Body of pancreas (tissue), 4 donors: ENCODE results near the gene KLHL29. TPM values are rescaled to one million over a fixed set of nuclear protein-coding genes. Genes with fewer than 3 reads are reported as not detected.

Experiments used
- ATAC-seq: fragments of 150-250 bp; one replicate; pipeline ENCODE4 v1.9.1; 2016
- DNase-seq, 4 donors: peaks; one replicate each; pipeline ENCODE4 v3.0.0-alpha.2; 2019
- H3K27ac ChIP-seq, 4 donors: fragments of 200-600 bp; sonication (generic); 1 replicate in 3 of 4; 2 replicates in 1 of 4; pipeline versions ENCODE4 v1.5.1 to v1.6.1; 2016 to 2019; ENCODE audit warnings: mild to moderate bottlenecking in 1 of 4, mixed read lengths in 1 of 4, moderate library complexity in 1 of 4
- H3K27me3 ChIP-seq, 2 donors: fragments of 200-600 bp; sonication (generic); one replicate each; pipeline ENCODE4 v1.6.0; 2016; ENCODE audit warnings: mild to moderate bottlenecking in 1 of 2
- H3K36me3 ChIP-seq, 2 donors: fragments of 200-600 bp; sonication (generic); replicated peaks in 1 of 2; 2 replicates each; pipeline ENCODE4 v1.5.1; 2016; ENCODE audit warnings: low read depth in 2 of 2; ENCODE audit not compliant: insufficient read depth in 1 of 2
- H3K4me1 ChIP-seq: fragments of 200-600 bp; sonication (generic); one replicate; pipeline ENCODE4 v1.6.0; 2016
- H3K4me3 ChIP-seq, 2 donors: fragments of 200-600 bp; sonication (generic); 1 replicate in 1 of 2; 2 replicates in 1 of 2; pipeline ENCODE4 v1.5.1; 2016 to 2019
- H3K9me3 ChIP-seq, 3 donors: fragments of 200-600 bp; sonication (generic); 1 replicate in 2 of 3; 2 replicates in 1 of 3; pipeline ENCODE4 v1.5.1; 2016
- POLR2A ChIP-seq, 3 donors: fragments of 450-650 bp; IDR thresholded peaks; one replicate each; pipeline ENCODE4 v1.6.1; 2016; ENCODE audit warnings: antibody characterized with exemption in 3 of 3, mild to moderate bottlenecking in 2 of 3
- WGBS, 2 donors: methylation state at CpG; one replicate each; pipeline ENCODE4 v1.1.5; 2017; 5-methylcytosine and 5-hydroxymethylcytosine counted together
- intact Hi-C: fragments of 100-400 bp; cut with DNase I; formaldehyde crosslinking; loops from one replicate; pipeline ENCODE4 v1.15.1; 2023
- total RNA-seq, 2 donors: library from RNA; depleted of rRNA; stranded (reverse); fragments of >200 nt; gene quantifications; one replicate each; pipeline ENCODE4 v1.1.0, GENCODE V29; 2016
- TF ChIP-seq, protein P1 (sequence below), 7 experiments: fragments of 450-650 bp in 4 of 7; fragments of 200-600 bp in 3 of 7; sonication (generic) in 3 of 7; IDR thresholded peaks; one replicate each; pipeline ENCODE4 v1.5.1; 2016 to 2019; ENCODE audit warnings: antibody characterized with exemption in 7 of 7

The KLHL29 gene
- total RNA-seq, 2 donors from 2014 or later: 4.0 to 4.4 TPM

- no peaks in the 10 kb centered on the region for H3K36me3 ChIP-seq
- TF ChIP-seq POLR2A (IDR thresholded peaks at IDR 0.05): no peak
- TF ChIP-seq, protein P1, sequence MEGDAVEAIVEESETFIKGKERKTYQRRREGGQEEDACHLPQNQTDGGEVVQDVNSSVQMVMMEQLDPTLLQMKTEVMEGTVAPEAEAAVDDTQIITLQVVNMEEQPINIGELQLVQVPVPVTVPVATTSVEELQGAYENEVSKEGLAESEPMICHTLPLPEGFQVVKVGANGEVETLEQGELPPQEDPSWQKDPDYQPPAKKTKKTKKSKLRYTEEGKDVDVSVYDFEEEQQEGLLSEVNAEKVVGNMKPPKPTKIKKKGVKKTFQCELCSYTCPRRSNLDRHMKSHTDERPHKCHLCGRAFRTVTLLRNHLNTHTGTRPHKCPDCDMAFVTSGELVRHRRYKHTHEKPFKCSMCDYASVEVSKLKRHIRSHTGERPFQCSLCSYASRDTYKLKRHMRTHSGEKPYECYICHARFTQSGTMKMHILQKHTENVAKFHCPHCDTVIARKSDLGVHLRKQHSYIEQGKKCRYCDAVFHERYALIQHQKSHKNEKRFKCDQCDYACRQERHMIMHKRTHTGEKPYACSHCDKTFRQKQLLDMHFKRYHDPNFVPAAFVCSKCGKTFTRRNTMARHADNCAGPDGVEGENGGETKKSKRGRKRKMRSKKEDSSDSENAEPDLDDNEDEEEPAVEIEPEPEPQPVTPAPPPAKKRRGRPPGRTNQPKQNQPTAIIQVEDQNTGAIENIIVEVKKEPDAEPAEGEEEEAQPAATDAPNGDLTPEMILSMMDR (IDR thresholded peaks at IDR 0.05): no peak
- ATAC-seq (no peak), DNase-seq (no peak)
- WGBS, 2 donors: 50 to 80% methylated on average over 1 of the region's 1 CpG
- H3K9me3 ChIP-seq: no peaks in the 10 kb centered on the region
- peaks cover 8% of the 10 kb centered on the region for H3K4me1 ChIP-seq
- H3K27me3 ChIP-seq: no peaks in the 10 kb centered on the region
- no peak overlapping the region for H3K4me3 ChIP-seq
- intact Hi-C loops: no loop called here
- no peak overlapping the region for H3K27ac ChIP-seq
Measured at GRCh38 chr2:23363268-23363667, 21.7 kb upstream of the KLHL29 start.

DNA sequence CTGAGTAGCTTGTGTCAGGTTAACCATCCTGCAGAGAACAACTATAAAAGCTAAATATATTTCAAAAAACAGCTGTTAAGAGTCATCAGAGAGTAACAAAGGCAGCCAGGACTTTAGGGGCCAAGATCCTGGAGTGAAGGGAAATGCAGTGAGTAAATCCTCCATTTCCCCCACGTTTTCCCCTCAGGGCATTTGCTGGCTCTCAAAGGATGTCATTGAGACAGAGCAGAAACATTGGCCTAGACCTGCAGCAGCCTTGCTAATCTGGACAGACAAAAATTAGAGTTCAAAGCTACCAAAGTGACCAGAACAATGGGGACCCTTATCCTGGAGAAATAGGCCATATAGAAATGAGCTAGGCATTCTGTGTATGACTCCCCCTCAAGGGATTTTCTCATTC is 21.1 kb upstream of the KLHL29 start:
- Histone ChIP-seq H3K9me3 (no peaks in the 10 kb centered on the region), H3K27me3 (no peaks in the 10 kb centered on the region), H3K4me1 (peaks cover 8% of the 10 kb centered on the region), H3K4me3 (no peak overlapping the region), H3K36me3 (no peaks in the 10 kb centered on the region), H3K27ac (no peak overlapping the region)
- TF ChIP-seq, protein P1 (IDR thresholded peaks at IDR 0.05): no peak
- no peak for TF ChIP-seq POLR2A (IDR thresholded peaks at IDR 0.05)
- 14 to 57% methylated on average over 1 of the region's 1 CpG for WGBS, 2 donors
- ATAC-seq (no peak), DNase-seq (no peak)
- intact Hi-C loops: no loop called here

- Histone ChIP-seq H3K4me1 (no peaks in the 10 kb centered on the region), H3K27ac (no peak overlapping the region), H3K27me3 (no peaks in the 10 kb centered on the region), H3K4me3 (no peak overlapping the region), H3K9me3 (no peaks in the 10 kb centered on the region), H3K36me3 (no peaks in the 10 kb centered on the region)
- TF ChIP-seq, protein P1 (IDR thresholded peaks at IDR 0.05): no peak
- TF ChIP-seq POLR2A (IDR thresholded peaks at IDR 0.05): no peak
- DNase-seq: no peak
- intact Hi-C loops: no loop called here
- 56 to 59% methylated on average over 9 of the region's 9 CpGs for WGBS, 2 donors
- no peak for ATAC-seq
Measured at GRCh38 chr2:23366720-23367119, 18.3 kb upstream of the KLHL29 start.

- DNase-seq (no peak), ATAC-seq (no peak)
- 64 to 68% methylated on average over 3 of the region's 3 CpGs for WGBS, 2 donors
- Histone ChIP-seq H3K4me3 (no peak overlapping the region), H3K27ac (no peak overlapping the region), H3K9me3 (no peaks in the 10 kb centered on the region), H3K36me3 (no peaks in the 10 kb centered on the region), H3K27me3 (no peaks in the 10 kb centered on the region), H3K4me1 (no peaks in the 10 kb centered on the region)
- intact Hi-C loops: no loop called here
- no peak for TF ChIP-seq POLR2A (IDR thresholded peaks at IDR 0.05)
- TF ChIP-seq, protein P1 (IDR thresholded peaks at IDR 0.05): no peak
Measured at GRCh38 chr2:23367760-23368159, 17.2 kb upstream of the KLHL29 start.

- Histone ChIP-seq H3K27ac (no peak overlapping the region), H3K4me3 (no peak overlapping the region), H3K27me3 (no peaks in the 10 kb centered on the region), H3K9me3 (no peaks in the 10 kb centered on the region), H3K4me1 (no peaks in the 10 kb centered on the region), H3K36me3 (no peaks in the 10 kb centered on the region)
- WGBS, 2 donors: 81 to 82% methylated on average over 8 of the region's 8 CpGs
- DNase-seq (no peak), ATAC-seq (no peak)
- intact Hi-C loops: no loop called here
- TF ChIP-seq, protein P1 (IDR thresholded peaks at IDR 0.05): no peak
- no peak for TF ChIP-seq POLR2A (IDR thresholded peaks at IDR 0.05)
Measured at GRCh38 chr2:23373666-23374065, 11.3 kb upstream of the KLHL29 start.
